G401 (cell line): Measurements from ENCODE around the gene HSD3B2. TPM values are rescaled to one million over a fixed set of nuclear protein-coding genes. Genes with fewer than 3 reads are reported as not detected.
"Not testable (repeated sequence)": the region's sequence is repeated elsewhere in the genome, so short reads cannot be mapped to it uniquely, and the experiment has no call there.

ENCODE experiments used
- DNase-seq: peaks from one replicate; pipeline ENCODE4 v3.0.0-alpha.2; 2015; ENCODE audit warnings: low spot score
- in situ Hi-C: cut with HindIII; loops from 2 replicates; pipeline ENCODE4 v1.10.0; 2016; ENCODE audit warnings: low sequenced_read_pairs, mixed read lengths
- total RNA-seq: library from RNA; depleted of rRNA; stranded (reverse); fragments of >200 nt; shearing (Covaris generic); gene quantifications from 2 replicates; pipeline ENCODE4 v1.2.3, GENCODE V29; 2014; rRNA removed

Gene HSD3B2
- total RNA-seq = not detected in 2 replicates

DNA sequence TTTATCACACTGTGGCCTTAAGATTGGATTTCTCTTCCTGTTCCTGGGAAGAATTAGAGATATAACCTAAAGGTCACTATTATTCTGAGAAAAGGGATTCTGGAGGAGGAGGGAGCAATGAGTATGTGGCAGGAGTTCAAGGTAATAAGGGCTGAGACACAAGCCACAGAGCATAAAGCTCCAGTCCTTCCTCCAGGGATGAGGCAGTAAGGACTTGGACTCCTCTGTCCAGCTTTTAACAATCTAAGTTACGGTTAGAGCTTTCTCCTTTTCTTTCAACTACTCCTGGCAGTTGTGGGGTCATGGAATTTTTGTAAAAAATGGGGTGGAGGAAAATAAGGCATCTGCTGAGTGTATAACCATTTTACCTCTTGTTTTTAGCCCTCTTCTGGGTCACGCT lies at the start of gene HSD3B2:
TSS of gene HSD3B2 (plus strand) at position 201 of the 400 bp plus-strand sequence. CDS start 270 bp downstream, outside the sequence.
- in situ Hi-C loops = no loop called here
- no peak for DNase-seq

DNA sequence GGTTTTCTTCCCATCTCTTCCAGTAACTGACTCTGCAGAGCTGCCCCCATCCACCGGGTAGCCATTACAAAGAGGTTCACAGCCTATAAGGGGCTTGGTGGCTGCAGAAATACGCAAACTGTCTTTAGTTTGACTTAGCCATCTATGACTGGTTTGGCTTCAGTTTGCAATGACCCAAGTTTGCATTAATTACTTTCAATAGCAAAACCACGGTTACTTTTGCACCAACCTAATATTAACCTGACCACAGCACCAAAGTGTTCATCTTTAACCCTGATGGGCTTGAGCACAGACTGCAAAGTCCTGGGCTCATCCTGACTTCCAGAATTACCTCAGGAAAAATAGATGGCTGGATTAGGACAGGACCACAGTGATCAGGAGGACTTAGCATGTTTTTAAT lies 48.5 kb upstream of the HSD3B2 start:
- no peak for DNase-seq
- in situ Hi-C loops = no loop called here

DNA sequence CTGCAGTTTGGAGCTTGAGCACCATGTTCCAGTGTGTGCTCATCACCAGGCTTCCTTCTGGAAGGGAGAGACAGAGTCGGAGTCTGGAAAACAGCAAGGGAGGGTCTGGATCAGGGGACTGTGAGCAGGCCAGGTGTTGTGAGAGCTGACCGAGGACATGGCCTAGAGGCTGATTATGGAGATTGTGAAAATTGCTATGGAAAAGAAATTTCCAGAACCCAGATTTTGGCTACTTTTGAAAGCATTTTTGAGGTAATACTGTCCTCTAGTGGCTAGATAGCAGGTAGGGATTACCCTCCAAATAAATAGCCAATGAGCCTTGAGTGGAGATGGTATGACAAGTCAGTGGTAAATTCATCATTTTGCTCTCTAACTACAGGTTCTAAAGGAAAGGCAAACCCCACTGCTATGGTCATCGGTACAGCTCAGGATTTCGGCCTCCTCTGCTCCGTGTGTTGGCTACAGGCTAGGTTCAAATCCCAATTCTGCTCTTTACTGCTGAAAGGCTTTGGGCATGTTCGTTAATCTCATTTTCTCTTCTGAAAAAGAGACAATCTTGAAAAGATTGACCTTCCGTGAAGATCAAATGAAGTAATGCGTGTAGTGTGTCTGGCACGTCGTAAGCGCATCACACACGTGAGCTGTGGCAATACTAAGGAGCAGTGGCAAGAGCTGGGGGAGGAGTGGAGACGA lies 47.4 kb upstream of the HSD3B2 start:
- in situ Hi-C loops = no loop called here
- DNase-seq = peak; percentile 21

DNA sequence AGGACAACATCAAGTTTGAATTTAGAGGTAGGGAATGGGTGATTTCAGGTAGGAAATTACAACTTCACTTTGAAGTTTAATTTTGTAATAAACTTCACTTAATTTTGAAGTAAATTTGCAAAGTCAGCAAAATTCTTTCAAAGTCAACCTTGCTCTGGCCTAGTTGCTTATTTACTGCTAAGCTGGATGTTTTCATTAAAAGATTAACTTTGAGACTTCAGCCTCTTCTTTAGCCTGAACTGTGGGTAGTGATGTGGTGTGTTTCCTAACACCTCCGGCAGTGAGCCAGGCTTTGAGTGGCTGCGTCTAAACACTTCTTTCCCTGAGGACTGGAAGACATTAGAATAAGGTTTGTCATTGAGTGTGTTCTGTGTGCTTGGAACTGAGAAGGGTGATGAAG lies 46.4 kb upstream of the HSD3B2 start, which contains the start of gene HAO2:
TSS of gene HAO2 (plus strand) at position 232 of the 400 bp plus-strand sequence. CDS start 12,301 bp downstream, outside the sequence.
- no peak for DNase-seq
- in situ Hi-C loops = no loop called here

DNA sequence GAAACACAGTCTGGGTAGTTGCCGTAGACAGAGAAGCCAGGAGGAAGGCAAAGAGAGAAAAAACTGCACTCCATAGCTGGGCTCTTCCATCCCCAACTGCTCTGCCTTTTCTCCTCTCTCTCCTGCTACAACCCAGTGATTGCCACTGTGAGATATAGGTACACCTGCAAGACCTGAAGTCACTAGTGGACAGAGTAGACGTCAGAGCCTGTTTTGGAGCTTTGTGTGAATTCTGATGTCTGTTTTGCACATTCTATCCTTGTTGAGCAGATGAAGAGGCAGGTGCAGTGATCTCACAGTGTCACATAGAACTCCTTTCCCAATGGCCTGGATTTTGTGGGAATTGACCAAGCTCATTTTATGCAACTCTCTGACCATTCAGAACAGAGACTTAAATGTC lies 44.2 kb upstream of the HSD3B2 start:
- in situ Hi-C loops = no loop called here
- no peak for DNase-seq

DNA sequence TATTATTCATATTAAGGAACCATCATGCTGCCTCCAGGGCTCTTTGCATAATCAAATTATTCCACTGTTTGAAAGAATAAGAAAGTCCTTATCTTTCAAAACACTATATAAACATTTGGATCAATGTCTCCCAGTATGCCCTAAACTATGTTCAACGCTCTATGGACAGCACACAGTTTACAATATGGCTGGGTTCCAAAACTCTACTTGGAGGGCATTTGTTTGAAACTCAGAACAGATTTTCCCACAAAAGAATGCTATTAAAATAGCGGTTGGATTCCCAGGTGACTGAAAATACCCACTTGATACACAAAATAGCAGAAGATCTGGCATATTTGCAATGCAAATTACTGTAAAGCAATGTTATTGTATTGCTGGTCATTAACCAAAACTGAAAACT lies 43.1 kb upstream of the HSD3B2 start:
- in situ Hi-C loops = no loop called here
- DNase-seq = no peak

DNA sequence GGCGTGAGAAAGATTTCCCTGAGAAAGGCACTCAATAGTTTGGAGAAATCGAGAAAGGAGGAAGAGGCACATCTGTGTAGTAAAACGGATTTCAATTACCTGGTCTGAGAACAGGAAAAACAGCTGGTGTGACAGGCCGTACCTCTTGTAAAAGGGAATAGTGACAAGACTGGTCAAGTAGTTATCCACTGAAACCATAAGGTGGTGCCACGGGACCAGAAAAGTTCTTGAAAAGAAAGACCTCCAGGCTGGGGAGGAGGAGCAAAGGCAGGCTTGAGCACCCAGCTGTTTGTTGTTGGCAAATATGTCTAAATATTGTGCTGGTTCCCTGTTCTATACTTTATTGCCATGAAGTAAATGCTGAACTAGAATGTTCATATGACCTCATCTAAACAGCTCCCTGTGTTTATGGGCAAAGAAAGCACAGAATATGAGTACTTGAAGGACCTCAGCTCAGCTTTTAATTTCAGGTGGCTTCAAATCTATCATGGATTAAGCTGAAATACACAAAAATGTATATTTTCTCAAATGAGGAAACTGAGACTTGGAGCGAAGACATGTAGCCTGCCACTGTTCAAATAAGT lies 42.4 kb upstream of the HSD3B2 start:
- in situ Hi-C loops = no loop called here
- DNase-seq = peak; percentile 16

DNA sequence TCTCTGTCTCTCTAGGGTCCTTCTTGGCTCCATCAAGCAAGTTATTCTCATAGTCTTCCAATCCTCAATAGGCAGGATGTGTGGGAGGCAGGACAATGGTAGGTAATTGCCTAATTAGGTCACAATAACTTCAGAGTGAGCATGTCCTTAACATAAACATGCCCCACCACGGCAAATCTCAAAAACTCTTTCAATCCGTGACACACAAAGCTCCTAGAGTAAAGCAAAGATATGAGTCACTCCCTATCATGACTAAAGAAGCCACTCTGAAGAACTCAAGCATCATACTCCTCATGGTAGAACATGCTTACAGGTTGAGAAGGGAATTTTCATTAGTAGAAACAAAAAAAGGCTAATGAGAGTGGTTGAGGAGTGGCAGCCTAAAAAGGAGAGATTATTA lies 41.5 kb upstream of the HSD3B2 start:
- no peak for DNase-seq

DNA sequence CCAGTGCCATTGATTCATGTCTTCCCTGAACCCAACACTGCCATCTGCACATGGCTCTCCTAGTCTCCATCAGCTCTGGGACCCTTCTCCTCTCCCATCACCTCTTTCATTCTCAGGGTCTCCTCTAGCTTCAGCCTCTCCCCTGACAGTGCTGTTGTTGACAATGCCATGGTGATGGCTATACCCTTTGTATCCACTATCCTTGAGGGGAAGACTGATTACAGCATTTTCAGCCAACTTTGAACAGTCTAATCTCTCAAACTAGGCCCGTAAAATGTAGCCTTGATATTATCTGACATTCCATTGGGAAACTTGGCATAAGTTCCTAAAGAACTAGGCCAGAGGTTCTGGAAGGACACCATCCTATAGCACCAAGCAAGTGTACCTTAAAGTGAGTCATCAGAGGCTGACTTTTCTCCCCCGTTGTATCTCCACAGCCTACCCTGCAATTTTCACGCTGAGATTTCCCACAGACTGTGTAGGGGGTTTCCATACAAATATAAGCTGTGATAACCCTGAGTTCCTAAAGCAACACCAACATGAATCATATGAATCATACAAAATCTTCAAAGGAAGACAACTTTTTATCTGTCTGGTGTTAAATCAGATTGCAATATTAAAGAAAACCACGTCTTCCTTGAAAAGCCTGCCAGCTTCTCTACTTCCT lies 40.6 kb upstream of the HSD3B2 start:
- in situ Hi-C loops = no loop called here
- DNase-seq = no peak

More for the DNA sequence above, 41.5 kb upstream of the HSD3B2 start:
- in situ Hi-C loops = no loop called here

DNA sequence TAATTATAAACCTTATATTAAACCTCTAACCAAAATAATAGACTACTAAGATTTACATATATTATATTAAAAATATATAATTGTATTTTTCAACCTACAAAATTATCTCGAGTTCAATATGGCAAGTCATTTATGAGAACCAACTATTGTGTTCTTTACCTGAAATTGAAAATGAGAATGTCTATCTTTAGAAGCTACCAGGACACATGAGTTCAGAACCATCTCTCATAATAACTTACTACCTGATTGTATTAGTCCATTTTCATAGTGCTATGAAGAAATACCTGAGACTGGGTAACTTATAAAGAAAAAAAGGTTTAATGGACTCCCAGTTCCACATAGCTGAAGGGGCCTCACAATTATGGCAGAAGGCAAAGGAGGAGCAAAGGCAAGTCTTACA lies 39.6 kb upstream of the HSD3B2 start:
- in situ Hi-C loops = no loop called here
- no peak for DNase-seq

DNA sequence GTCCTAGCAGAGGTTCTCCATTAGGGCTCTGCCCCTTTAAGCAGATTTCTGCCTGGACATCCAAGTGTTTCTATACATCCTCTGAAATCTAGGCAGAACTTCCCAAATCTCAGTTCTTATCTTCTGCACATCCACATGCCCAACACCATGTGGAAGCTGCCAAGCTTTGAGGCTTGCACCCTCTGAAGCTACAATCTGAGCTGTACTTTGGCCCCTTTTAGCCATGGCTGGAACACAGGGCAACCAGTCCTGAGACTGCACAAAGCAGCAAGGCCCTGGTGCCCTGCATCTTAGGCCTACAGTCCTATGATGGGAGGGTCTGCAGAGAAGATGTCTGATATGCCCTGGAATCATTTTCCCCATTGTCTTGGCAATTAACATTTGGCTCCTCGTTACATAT lies 38.4 kb upstream of the HSD3B2 start:
- in situ Hi-C loops = no loop called here
- DNase-seq = no peak

DNA sequence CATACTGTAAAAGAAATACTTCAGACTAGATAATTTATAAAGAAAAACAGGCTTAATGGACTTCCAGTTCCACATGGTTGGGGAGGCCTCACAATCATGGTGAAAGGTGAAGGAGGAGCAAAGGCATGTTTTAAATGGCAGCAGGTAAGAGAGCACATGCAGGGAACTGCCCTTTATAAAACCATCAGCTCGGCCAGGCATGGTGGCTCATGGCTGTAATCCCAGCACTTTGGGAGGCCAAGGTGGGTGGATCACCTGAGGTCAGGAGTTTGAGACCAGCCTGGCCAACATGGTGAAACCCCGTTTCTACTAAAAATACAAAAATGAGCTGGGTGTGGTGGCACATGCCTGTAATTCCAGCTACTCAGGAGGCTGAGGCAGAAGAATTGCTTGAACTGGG lies 37.4 kb upstream of the HSD3B2 start:
- in situ Hi-C loops, DNase-seq: not testable (repeated sequence)

DNA sequence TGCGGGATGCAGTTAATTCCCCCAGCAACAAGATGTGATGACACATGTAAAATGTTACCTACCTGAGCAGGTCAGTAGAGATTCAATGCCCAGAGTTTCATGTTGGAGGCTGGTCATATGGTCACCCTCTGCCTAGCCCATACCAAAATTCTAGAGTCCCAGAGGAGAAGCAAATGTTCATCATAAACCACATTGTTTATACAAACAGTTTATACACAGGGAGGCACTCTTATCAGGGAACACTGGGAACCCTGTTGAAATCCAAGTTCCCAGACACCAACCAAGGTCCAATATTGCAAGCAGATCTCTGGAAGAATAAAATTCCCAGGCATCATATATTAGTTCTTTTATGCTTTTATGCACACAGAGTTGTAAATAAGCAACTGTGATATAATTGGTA lies 35.8 kb upstream of the HSD3B2 start:
- no peak for DNase-seq

DNA sequence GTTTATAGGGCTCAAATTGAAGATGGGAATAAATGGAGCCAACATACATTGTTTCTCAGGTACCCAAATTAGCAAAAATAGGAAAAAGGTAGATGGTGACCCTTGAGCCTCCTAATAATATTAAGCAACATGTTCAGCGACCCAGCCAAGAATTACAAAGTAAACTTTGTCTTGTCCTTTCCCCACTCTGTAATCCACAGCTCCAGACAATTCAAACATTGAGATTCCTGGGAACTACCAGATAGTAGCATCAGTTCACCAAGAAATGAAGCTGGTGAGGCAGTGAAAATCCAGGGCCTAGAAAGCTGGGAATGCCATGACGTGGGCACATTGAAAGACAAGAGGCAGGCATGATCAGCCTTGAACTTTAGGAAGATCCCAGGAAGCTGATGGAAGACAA lies 34.6 kb upstream of the HSD3B2 start:
- in situ Hi-C loops = no loop called here
- no peak for DNase-seq

More for the DNA sequence above, 35.8 kb upstream of the HSD3B2 start:
- in situ Hi-C loops = no loop called here

DNA sequence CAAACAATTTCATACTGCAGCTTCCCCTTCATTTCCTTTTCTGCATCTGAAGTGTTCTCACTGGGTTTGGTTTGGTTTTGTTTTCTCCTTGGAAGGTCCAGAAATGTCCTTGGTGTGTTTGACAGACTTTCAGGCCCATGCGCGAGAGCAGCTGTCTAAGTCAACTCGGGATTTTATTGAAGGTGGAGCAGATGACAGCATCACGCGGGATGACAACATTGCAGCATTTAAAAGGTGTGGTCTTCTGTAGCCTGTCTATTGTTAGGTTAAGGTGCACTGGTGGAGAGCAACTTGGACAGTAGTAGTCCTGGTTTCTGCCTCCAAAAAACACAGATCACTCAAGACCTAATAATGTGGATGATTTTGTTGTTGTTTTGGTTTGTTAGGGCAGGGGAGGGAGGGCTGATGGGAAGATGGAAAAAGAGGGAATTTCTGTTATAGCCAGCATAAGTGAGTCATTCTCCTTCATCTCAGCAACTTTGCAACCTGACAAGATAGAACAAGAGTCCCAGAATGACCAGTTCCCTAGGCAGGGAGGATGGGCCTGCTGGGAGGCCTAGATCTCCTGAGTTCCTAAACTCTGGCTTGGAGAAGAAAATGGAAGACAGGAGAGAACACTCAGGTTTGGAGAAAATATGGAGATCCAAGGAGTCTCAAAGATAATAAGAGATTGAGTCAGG lies 33.8 kb upstream of the HSD3B2 start:
- in situ Hi-C loops = no loop called here
- DNase-seq = no peak

DNA sequence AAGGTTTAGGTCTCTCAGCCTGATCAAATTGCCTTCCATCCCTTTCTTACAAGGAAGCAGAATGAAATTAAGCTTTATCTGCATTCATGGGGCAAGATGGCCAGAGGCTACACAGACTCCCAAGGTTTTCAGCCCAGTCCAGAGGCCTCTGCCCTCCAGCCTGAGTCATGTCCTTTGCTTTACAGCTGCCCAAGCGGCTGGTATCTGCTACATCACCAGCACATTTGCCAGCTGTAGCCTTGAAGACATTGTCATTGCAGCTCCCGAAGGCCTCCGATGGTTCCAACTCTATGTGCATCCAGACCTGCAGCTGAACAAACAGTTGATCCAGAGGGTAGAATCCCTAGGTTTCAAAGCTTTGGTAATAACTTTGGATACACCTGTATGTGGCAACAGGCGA lies 30.4 kb upstream of the HSD3B2 start:
- DNase-seq = no peak
- in situ Hi-C loops = no loop called here

DNA sequence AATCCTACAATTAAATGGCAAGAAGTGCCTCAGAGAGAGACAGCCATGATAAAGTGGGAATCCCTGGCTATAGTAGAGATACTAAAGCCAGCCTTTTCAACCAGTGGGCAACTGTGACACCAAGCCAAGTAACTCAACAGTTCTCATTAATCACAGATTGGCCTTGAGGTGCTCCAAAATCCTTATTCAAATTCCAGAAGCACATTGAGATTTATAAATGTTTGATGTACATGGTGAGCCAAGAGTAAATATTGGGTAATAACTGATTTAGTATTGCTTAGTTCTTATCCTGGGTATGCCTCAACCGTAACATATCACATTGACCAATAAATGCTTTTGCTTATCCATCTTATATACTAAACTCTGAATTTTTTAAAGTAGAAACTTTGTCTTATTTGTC lies 29.3 kb upstream of the HSD3B2 start:
- in situ Hi-C loops = no loop called here
- no peak for DNase-seq

DNA sequence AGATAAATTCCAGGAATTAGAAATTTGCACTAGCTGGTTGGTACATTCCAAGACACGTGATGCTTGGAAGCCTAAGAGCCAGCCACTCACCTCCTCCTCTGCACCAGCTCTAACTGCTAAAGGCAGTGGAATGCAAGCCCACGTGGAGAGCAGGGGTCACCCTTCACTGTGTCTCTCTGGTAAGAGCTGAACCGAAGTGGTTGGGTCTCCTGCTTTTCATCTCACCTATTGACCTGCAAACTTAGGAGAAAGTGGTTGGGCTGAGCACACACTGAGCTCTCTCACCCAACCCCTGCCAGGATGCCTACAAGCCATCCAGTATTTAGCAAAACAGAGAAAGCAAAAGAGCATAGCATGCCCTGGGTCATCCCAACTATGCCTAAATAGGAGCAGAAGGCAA lies 27.1 kb upstream of the HSD3B2 start:
- no peak for DNase-seq
- in situ Hi-C loops = no loop called here

DNA sequence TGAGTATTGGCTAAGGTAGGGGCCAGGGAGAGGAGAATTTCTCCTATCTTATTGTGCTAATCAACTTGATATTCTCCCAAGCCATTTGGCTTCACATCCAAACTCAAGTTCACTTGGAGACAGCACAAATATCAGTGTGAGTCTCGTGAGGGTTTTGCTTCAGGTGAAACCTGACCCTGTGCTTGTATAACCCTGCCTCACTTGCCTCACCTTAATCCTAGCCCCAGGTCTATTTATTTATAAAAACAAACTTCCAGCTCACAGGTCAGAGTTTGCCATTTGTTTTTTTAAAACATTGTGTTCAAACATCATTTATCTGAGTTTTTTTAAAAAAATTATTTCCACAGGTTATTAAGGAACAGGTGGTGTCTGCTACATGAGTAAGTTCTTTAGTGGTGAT lies 26.5 kb upstream of the HSD3B2 start:
- DNase-seq = no peak
- in situ Hi-C loops = no loop called here

DNA sequence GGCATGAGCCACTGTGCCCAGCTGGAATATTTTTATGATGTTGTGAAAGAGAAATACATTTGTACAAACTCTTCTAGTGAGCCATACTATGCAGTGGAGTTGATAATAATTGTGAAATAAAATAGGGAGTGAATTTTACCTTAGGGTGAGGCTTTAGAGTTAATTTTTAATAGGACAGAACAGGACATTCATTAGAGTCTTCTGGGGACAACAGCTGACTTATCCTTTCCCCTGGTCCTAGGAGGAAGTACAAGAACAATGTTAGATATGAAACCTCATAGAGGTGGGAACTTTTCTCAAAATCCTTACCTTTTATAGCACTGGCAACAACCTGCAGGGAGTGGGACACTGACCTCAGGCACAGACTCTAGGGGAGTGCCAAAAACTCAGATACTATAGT lies 24.4 kb upstream of the HSD3B2 start:
- in situ Hi-C loops = no loop called here
- DNase-seq = no peak
